SU-DHL-6 (cell line): ENCODE results near the gene PPARGC1A.

Experiments used
- EZH2phosphoT487 ChIP-seq: fragments of 200-600 bp; sonication (generic), shearing (Covaris generic); conservative IDR thresholded peaks from 2 replicates; pipeline ENCODE4 v1.6.1; 2018; ENCODE audit warnings: mild to moderate bottlenecking, antibody characterized with exemption, low read length, moderate library complexity, mixed read lengths
- TF ChIP-seq, protein P1 (sequence below): fragments of 200-600 bp; sonication (generic); IDR thresholded peaks from one replicate; pipeline ENCODE4 v1.5.1; 2017; ENCODE audit warnings: antibody characterized with exemption, mild to moderate bottlenecking, low read length, moderate library complexity; ENCODE audit not compliant: insufficient read depth, poor library complexity, severe bottlenecking

DNA sequence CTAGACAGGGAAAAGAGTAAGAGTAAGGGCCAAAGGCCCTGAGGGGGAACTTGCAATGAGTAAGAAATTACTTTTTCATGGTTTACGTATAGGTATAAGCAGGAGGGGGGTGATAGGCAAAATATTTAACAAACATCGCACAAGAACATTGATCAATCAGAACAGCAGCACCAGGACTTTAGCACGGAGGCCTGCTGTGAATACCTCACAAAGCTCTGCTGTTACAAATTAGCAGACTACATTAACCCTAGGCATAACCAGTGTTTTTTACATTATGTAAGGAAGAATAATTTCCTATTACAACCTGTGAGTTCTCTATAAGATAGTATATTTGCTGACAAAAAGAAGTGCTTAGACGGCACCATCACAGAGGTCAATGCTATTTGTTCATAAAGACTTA is 44.9 kb downstream of the PPARGC1A start:
- TF ChIP-seq, protein P1, sequence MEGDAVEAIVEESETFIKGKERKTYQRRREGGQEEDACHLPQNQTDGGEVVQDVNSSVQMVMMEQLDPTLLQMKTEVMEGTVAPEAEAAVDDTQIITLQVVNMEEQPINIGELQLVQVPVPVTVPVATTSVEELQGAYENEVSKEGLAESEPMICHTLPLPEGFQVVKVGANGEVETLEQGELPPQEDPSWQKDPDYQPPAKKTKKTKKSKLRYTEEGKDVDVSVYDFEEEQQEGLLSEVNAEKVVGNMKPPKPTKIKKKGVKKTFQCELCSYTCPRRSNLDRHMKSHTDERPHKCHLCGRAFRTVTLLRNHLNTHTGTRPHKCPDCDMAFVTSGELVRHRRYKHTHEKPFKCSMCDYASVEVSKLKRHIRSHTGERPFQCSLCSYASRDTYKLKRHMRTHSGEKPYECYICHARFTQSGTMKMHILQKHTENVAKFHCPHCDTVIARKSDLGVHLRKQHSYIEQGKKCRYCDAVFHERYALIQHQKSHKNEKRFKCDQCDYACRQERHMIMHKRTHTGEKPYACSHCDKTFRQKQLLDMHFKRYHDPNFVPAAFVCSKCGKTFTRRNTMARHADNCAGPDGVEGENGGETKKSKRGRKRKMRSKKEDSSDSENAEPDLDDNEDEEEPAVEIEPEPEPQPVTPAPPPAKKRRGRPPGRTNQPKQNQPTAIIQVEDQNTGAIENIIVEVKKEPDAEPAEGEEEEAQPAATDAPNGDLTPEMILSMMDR = no peak
- TF ChIP-seq EZH2phosphoT487 = no peak
